ENCODE measurements around the gene ZNF512.
"Not testable (repeated sequence)": the region's sequence is repeated elsewhere in the genome, so short reads cannot be mapped to it uniquely, and the experiment has no call there.

GRCh38 chr2:27594020-27594703, 11.3 kb downstream of the ZNF512 start:
- TF ChIP-seq CTCF, POLR2A, POLR2AphosphoS5 (IDR thresholded peaks at IDR 0.05): not testable (repeated sequence)

Data from upper lobe of left lung (tissue), 4 donors.